Kidney (tissue), 14 donors: ENCODE data around the gene PIBF1. TPM values are rescaled to one million over a fixed set of nuclear protein-coding genes. Genes with fewer than 3 reads are reported as not detected.
"Not testable (repeated sequence)": the region's sequence is repeated elsewhere in the genome, so short reads cannot be mapped to it uniquely, and the experiment has no call there.

Experiments used
- DNase-seq, 5 donors: peaks; one replicate each; pipeline ENCODE4 v3.0.0-alpha.2; 2013 to 2020
- FAIRE-seq: peaks from 2 replicates; lab custom pipeline; 2012; peaks lifted over from hg19 to GRCh38; lab: Jason Lieb, UNC
- H3K27ac ChIP-seq, 2 donors: one replicate each; pipeline ENCODE4 v1.7.0; 2013; ENCODE audit warnings: low read depth in 2 of 2, low read length in 2 of 2, inconsistent platforms in 1 of 2
- H3K27me3 ChIP-seq: one replicate; pipeline ENCODE4 v1.7.1; 2013; ENCODE audit warnings: low read length, inconsistent platforms; ENCODE audit not compliant: control insufficient read depth, insufficient read depth
- H3K36me3 ChIP-seq, 3 donors: one replicate each; pipeline versions ENCODE4 v1.7.0 to v1.7.1; 2013; ENCODE audit warnings: low read length in 3 of 3, control low read depth in 1 of 3, inconsistent platforms in 1 of 3; ENCODE audit not compliant: insufficient read depth in 3 of 3, control insufficient read depth in 2 of 3
- H3K4me1 ChIP-seq, 3 donors: one replicate each; pipeline versions ENCODE4 v1.7.0 to v1.7.1; 2013; ENCODE audit warnings: low read length in 3 of 3, inconsistent platforms in 1 of 3, low read depth in 1 of 3; ENCODE audit not compliant: control insufficient read depth in 2 of 3, insufficient read depth in 2 of 3
- H3K4me3 ChIP-seq, 3 donors: one replicate each; pipeline versions ENCODE4 v1.7.0 to v1.8.1; 2013; ENCODE audit warnings: low read length in 3 of 3, control low read depth in 1 of 3, inconsistent platforms in 1 of 3
- H3K9ac ChIP-seq, 3 donors: one replicate each; pipeline versions ENCODE4 v1.7.0 to v1.7.1; 2013; ENCODE audit warnings: low read length in 3 of 3, control low read depth in 1 of 3, inconsistent platforms in 1 of 3
- H3K9me3 ChIP-seq, 3 donors: one replicate each; pipeline versions ENCODE4 v1.7.0 to v1.7.1; 2013; ENCODE audit warnings: low read length in 3 of 3, control low read depth in 1 of 3, inconsistent platforms in 1 of 3; ENCODE audit not compliant: control insufficient read depth in 2 of 3, insufficient read depth in 1 of 3
- CTCF ChIP-seq: IDR thresholded peaks from 3 replicates; pipeline ENCODE4 v1.5.1; 2012; ENCODE audit warnings: mild to moderate bottlenecking, moderate library complexity, borderline replicate concordance; ENCODE audit not compliant: insufficient read depth; ENCODE audit errors: extremely low read depth
- intact Hi-C: fragments of 100-400 bp; cut with DNase I; formaldehyde crosslinking; loops from one replicate; pipeline ENCODE4 v1.11.1; 2022
- polyA plus RNA-seq: library from polyadenylated mRNA; stranded (reverse); fragments of 350-450 nt; fragmentation: Illumina TruSeq; extraction: RNeasy Lipid Tissue Mini Kit (QIAGEN cat#74804); gene quantifications from one replicate; pipeline ENCODE4 v1.2.3, GENCODE V29; 2014; ENCODE audit warnings: low read depth, low replicate concordance; ENCODE audit not compliant: insufficient read depth
- total RNA-seq: library from RNA; stranded (reverse); fragmentation: NEBNext Ultra II Directional; extraction: Animal tissue kit (Norgen Biotek cat#: 25700); gene quantifications from one replicate; pipeline ENCODE4 v1.2.1, GENCODE V29; 2021
- donor health status: control.
- donor health status: control.
- donor health status: control.
- donor health status: control.
- donor health status: control.
- donor health status: DM: yes; HTN: yes; CAD: no.
- donor health status: Normal renal cell carcinoma (clear cell type).

PIBF1 gene
- total and polyA plus RNA-seq, 2 donors from 2014 or later = 17.6 to 30.5 TPM

- H3K9ac ChIP-seq = no peak overlapping the region
- no peak for TF ChIP-seq CTCF
Measured at GRCh38 chr13:73045031-73045430, 263.1 kb downstream of the PIBF1 start.

GRCh38 chr13:73048615-73049014 is 266.7 kb downstream of the PIBF1 start:
- H3K27ac ChIP-seq, DNase-seq, H3K27me3 ChIP-seq, H3K4me1 ChIP-seq, H3K9ac ChIP-seq, intact Hi-C loops, H3K4me3 ChIP-seq, FAIRE-seq, H3K9me3 ChIP-seq, H3K36me3 ChIP-seq: not testable (repeated sequence)

More at GRCh38 chr13:73045031-73045430, 263.1 kb downstream of the PIBF1 start:
- Histone ChIP-seq H3K36me3 (no peaks in the 10 kb centered on the region), H3K9me3 (no peaks in the 10 kb centered on the region), H3K27ac (no peak overlapping the region), H3K4me3 (no peak overlapping the region), H3K27me3 (no peaks in the 10 kb centered on the region), H3K4me1 (peaks cover 0 to 6% (median 2%) of the 10 kb centered on the region in 3 donors)
- DNase-seq (no peak), FAIRE-seq (no peak)
- intact Hi-C loops = no loop called here

- no peak overlapping the region for H3K9ac ChIP-seq
- H3K4me1 ChIP-seq = peaks cover 0 to 7% (median 0%) of the 10 kb centered on the region in 3 donors
- no peak overlapping the region for H3K27ac ChIP-seq
- H3K27me3 ChIP-seq = peaks cover 5% of the 10 kb centered on the region
- no peak for FAIRE-seq
- H3K4me3 ChIP-seq = no peak overlapping the region
- TF ChIP-seq CTCF = no peak
- intact Hi-C loops = no loop called here
- no peaks in the 10 kb centered on the region for H3K9me3 ChIP-seq
- DNase-seq = no peak
- H3K36me3 ChIP-seq = no peaks in the 10 kb centered on the region
Measured at GRCh38 chr13:73054712-73055111, 272.8 kb downstream of the PIBF1 start.

- Histone ChIP-seq H3K4me3 (no peak overlapping the region), H3K4me1 (peaks cover 0 to 7% (median 0%) of the 10 kb centered on the region in 3 donors), H3K27me3 (peaks cover 5% of the 10 kb centered on the region), H3K27ac (no peak overlapping the region), H3K9me3 (no peaks in the 10 kb centered on the region), H3K9ac (no peak overlapping the region), H3K36me3 (no peaks in the 10 kb centered on the region)
- TF ChIP-seq CTCF = no peak
- no peak for DNase-seq
- FAIRE-seq = no peak
- intact Hi-C loops = no loop called here
Measured at GRCh38 chr13:73055813-73056564, 274.1 kb downstream of the PIBF1 start.
